GM19468 (cell line): ENCODE measurements around the gene AAK1.
"Not testable (repeated sequence)": the region's sequence is repeated elsewhere in the genome, so short reads cannot be mapped to it uniquely, and the experiment has no call there.

Experiments
- ATAC-seq: cut with Tn5 transposase; IDR thresholded peaks from one replicate; pipeline ENCODE4 v1.9.1; 2021; ENCODE audit warnings: mild to moderate bottlenecking, moderate library complexity, moderate number of reproducible peaks; ENCODE audit not compliant: unreplicated experiment; ENCODE audit errors: extremely low read depth

The AAK1 gene

GRCh38 chr2:69577467-69578197 is 65.9 kb downstream of the AAK1 start:
- no peak for ATAC-seq

GRCh38 chr2:69576880-69577279 is 66.7 kb downstream of the AAK1 start:
- ATAC-seq = no peak

GRCh38 chr2:69575926-69576325 is 67.6 kb downstream of the AAK1 start:
- no peak for ATAC-seq

- ATAC-seq = not testable (repeated sequence)
Observed at GRCh38 chr2:69575371-69575770, 68.2 kb downstream of the AAK1 start.

- no peak for ATAC-seq
Observed at GRCh38 chr2:69572641-69573040, 70.9 kb downstream of the AAK1 start.

GRCh38 chr2:69571189-69571588 is 72.3 kb downstream of the AAK1 start:
- no peak for ATAC-seq

GRCh38 chr2:69570474-69570873 is 73.1 kb downstream of the AAK1 start:
- no peak for ATAC-seq

- ATAC-seq = no peak
Observed at GRCh38 chr2:69567909-69568300, 75.6 kb downstream of the AAK1 start.

GRCh38 chr2:69567157-69567908 is 76.2 kb downstream of the AAK1 start:
- no peak for ATAC-seq

- ATAC-seq = no peak
Observed at GRCh38 chr2:69566669-69567068, 76.9 kb downstream of the AAK1 start.

- ATAC-seq = peak; percentile 65
Observed at GRCh38 chr2:69565431-69565839, 78.1 kb downstream of the AAK1 start.

GRCh38 chr2:69564604-69565003 is 78.9 kb downstream of the AAK1 start:
- ATAC-seq = no peak

GRCh38 chr2:69563021-69563420 is 80.5 kb downstream of the AAK1 start:
- ATAC-seq = no peak

- no peak for ATAC-seq
Observed at GRCh38 chr2:69561101-69561500, 82.4 kb downstream of the AAK1 start.

GRCh38 chr2:69560147-69560482 is 83.4 kb downstream of the AAK1 start:
- no peak for ATAC-seq

- no peak for ATAC-seq
Observed at GRCh38 chr2:69559442-69560146, 83.9 kb downstream of the AAK1 start.

GRCh38 chr2:69556008-69556407 is 87.5 kb downstream of the AAK1 start:
- ATAC-seq = no peak

GRCh38 chr2:69554981-69555380 is 88.6 kb downstream of the AAK1 start:
- ATAC-seq = no peak

- ATAC-seq = no peak
Observed at GRCh38 chr2:69554568-69554967, 89.0 kb downstream of the AAK1 start.

- ATAC-seq = no peak
Observed at GRCh38 chr2:69553991-69554390, 89.5 kb downstream of the AAK1 start.

GRCh38 chr2:69550511-69550910 is 93.0 kb downstream of the AAK1 start:
- ATAC-seq = not testable (repeated sequence)
